Small intestine (tissue), 7 donors: ENCODE results near the gene AKR1A1. TPM values are rescaled to one million over a fixed set of nuclear protein-coding genes. Genes with fewer than 3 reads are reported as not detected.
A peak's percentile ranks its signal among the peaks of the same experiment; 100 is the strongest.

ENCODE experiments used
- DNase-seq, 2 donors: peaks; one replicate each; pipeline versions ENCODE4 v3.0.0 to v3.0.0-alpha.2; 2013
- FAIRE-seq: peaks from 2 replicates; lab custom pipeline; 2012; peaks lifted over from hg19 to GRCh38; lab: Jason Lieb, UNC
- H3K27ac ChIP-seq, 3 donors: one replicate each; pipeline ENCODE4 v1.5.1; 2013; ENCODE audit warnings: low read length in 2 of 3, mild to moderate bottlenecking in 2 of 3, control low read depth in 1 of 3, inconsistent platforms in 1 of 3, low read depth in 1 of 3, moderate library complexity in 1 of 3
- H3K27me3 ChIP-seq, 3 donors: one replicate each; pipeline ENCODE4 v1.6.1; 2013; ENCODE audit warnings: low read length in 3 of 3, inconsistent platforms in 1 of 3; ENCODE audit not compliant: control insufficient read depth in 3 of 3, insufficient read depth in 3 of 3
- H3K36me3 ChIP-seq, 3 donors: one replicate each; pipeline ENCODE4 v1.6.1; 2013; ENCODE audit warnings: low read length in 3 of 3, inconsistent platforms in 1 of 3, low read depth in 1 of 3, mild to moderate bottlenecking in 1 of 3, moderate library complexity in 1 of 3; ENCODE audit not compliant: control insufficient read depth in 3 of 3, insufficient read depth in 2 of 3
- H3K4me1 ChIP-seq, 3 donors: one replicate each; pipeline ENCODE4 v1.6.1; 2013; ENCODE audit warnings: low read length in 2 of 3, inconsistent platforms in 1 of 3, low read depth in 1 of 3, mild to moderate bottlenecking in 1 of 3, moderate library complexity in 1 of 3; ENCODE audit not compliant: control insufficient read depth in 3 of 3, insufficient read depth in 2 of 3
- H3K4me3 ChIP-seq, 3 donors: one replicate each; pipeline ENCODE4 v1.5.1; 2013; ENCODE audit warnings: low read length in 3 of 3, control low read depth in 1 of 3, inconsistent platforms in 1 of 3, low read depth in 1 of 3, mild to moderate bottlenecking in 1 of 3, moderate library complexity in 1 of 3
- H3K9me3 ChIP-seq, 2 donors: one replicate each; pipeline ENCODE4 v1.6.1; 2013; ENCODE audit warnings: low read depth in 1 of 2, low read length in 1 of 2; ENCODE audit not compliant: control insufficient read depth in 2 of 2, insufficient read depth in 1 of 2
- WGBS, 3 donors: extraction: QIAGEN DNeasy Blood & Tissue Kit; methylation state at CpG; one replicate each; pipeline ENCODE4 v1.1.7; 2013; 5-methylcytosine and 5-hydroxymethylcytosine counted together
- polyA plus RNA-seq, 4 donors: library from polyadenylated mRNA; stranded (reverse) in 3 of 4; unstranded in 1 of 4; fragments of 200-250 nt in 3 of 4; fragments of 120-200 nt in 1 of 4; gene quantifications; one replicate each; pipeline versions ENCODE4 v1.2.1 to v1.2.3, GENCODE V29; 2013
- donor health status: healthy with polysubstance abuse.
- donor health status: control.
- donor health status: control.
- donor health status: Bipolar disorder and iron deficiency.
- donor health status: healthy.

Gene AKR1A1
- polyA plus RNA-seq, 4 donors, result 241 to 636 (median 313) TPM

GRCh38 chr1:45569571-45569961 is 18.9 kb downstream of the AKR1A1 start:
- 43 to 54% (median 47%) methylated on average over 4 of the region's 4 CpGs for WGBS, 3 donors
- Histone ChIP-seq H3K27ac (no peak overlapping the region), H3K27me3 (no peaks in the 10 kb centered on the region), H3K9me3 (no peaks in the 10 kb centered on the region), H3K4me1 (peaks cover 0 to 5% (median 0%) of the 10 kb centered on the region in 3 donors), H3K36me3 (peaks cover 9 to 60% (median 12%) of the 10 kb centered on the region in 3 donors), H3K4me3 (no peak overlapping the region)
- FAIRE-seq (no peak), DNase-seq (no peak)

- Histone ChIP-seq H3K36me3 (peaks cover 9 to 60% (median 12%) of the 10 kb centered on the region in 3 donors), H3K4me3 (no peak overlapping the region), H3K9me3 (no peaks in the 10 kb centered on the region), H3K27me3 (no peaks in the 10 kb centered on the region), H3K4me1 (peaks cover 0 to 5% (median 0%) of the 10 kb centered on the region in 3 donors), H3K27ac (no peak overlapping the region)
- DNase-seq (peak; percentile 76 to 81), FAIRE-seq (no peak)
- WGBS, 3 donors, result 12 to 15% (median 15%) methylated on average over 8 of the region's 8 CpGs
Observed at GRCh38 chr1:45569962-45570581, 19.4 kb downstream of the AKR1A1 start.

GRCh38 chr1:45570631-45571030 is 20.0 kb downstream of the AKR1A1 start:
- H3K4me1 ChIP-seq, result peaks cover 0 to 5% (median 0%) of the 10 kb centered on the region in 3 donors
- no peaks in the 10 kb centered on the region for H3K9me3 ChIP-seq
- DNase-seq (no peak), FAIRE-seq (no peak)
- no peaks in the 10 kb centered on the region for H3K27me3 ChIP-seq
- no peak overlapping the region for H3K27ac ChIP-seq
- no peak overlapping the region for H3K4me3 ChIP-seq
- 81 to 86% (median 84%) methylated on average over 4 of the region's 4 CpGs for WGBS, 3 donors
- H3K36me3 ChIP-seq, result peaks cover 9 to 55% (median 12%) of the 10 kb centered on the region in 3 donors

- Histone ChIP-seq H3K4me3 (no peak overlapping the region), H3K27ac (no peak overlapping the region), H3K9me3 (no peaks in the 10 kb centered on the region), H3K27me3 (no peaks in the 10 kb centered on the region), H3K4me1 (no peaks in the 10 kb centered on the region), H3K36me3 (peaks cover 5 to 29% (median 9%) of the 10 kb centered on the region in 3 donors)
- FAIRE-seq (no peak), DNase-seq (peak in 1 of 2 donors; percentile 19)
- 52 to 66% (median 56%) methylated on average over 3 of the region's 3 CpGs for WGBS, 3 donors
Observed at GRCh38 chr1:45573231-45573804, 22.7 kb downstream of the AKR1A1 start.

GRCh38 chr1:45574105-45574626 is 23.5 kb downstream of the AKR1A1 start:
- Histone ChIP-seq H3K27ac (no peak overlapping the region), H3K9me3 (no peaks in the 10 kb centered on the region), H3K4me1 (no peaks in the 10 kb centered on the region), H3K36me3 (peaks cover 4 to 20% (median 6%) of the 10 kb centered on the region in 3 donors), H3K4me3 (no peak overlapping the region), H3K27me3 (no peaks in the 10 kb centered on the region)
- WGBS, 3 donors, result 89 to 93% (median 89%) methylated on average over 7 of the region's 7 CpGs
- DNase-seq, result no peak
- FAIRE-seq, result no peak

GRCh38 chr1:45583264-45583665 is 32.6 kb downstream of the AKR1A1 start:
- H3K4me1 ChIP-seq, result peaks cover 0 to 15% (median 8%) of the 10 kb centered on the region in 3 donors
- H3K27ac ChIP-seq, result peak overlapping the region; percentile 83 to 96 (median 96)
- peaks cover 0 to 3% (median 0%) of the 10 kb centered on the region in 3 donors for H3K36me3 ChIP-seq
- H3K4me3 ChIP-seq, result peak overlapping the region; percentile 61 to 97 (median 86)
- H3K27me3 ChIP-seq, result no peaks in the 10 kb centered on the region
- FAIRE-seq, result no peak
- H3K9me3 ChIP-seq, result no peaks in the 10 kb centered on the region
- peak; percentile 98 for DNase-seq
- WGBS, 3 donors, result 0% methylated on average over 19 of the region's 19 CpGs

GRCh38 chr1:45583666-45584350 is 33.2 kb downstream of the AKR1A1 start, which contains the start of gene NASP:
NASP (plus strand) TSS chr1:45584041; CDS start chr1:45584147, 106 bp downstream.
- Histone ChIP-seq H3K4me1 (peaks cover 0 to 15% (median 8%) of the 10 kb centered on the region in 3 donors), H3K4me3 (peak within 1 kb of the TSS; percentile 61 to 97 (median 86)), H3K36me3 (peaks cover 0 to 3% (median 0%) of the 10 kb centered on the region in 3 donors), H3K27ac (peak within 1 kb of the TSS; percentile 83 to 96 (median 96)), H3K27me3 (no peaks in the 10 kb centered on the region), H3K9me3 (no peaks in the 10 kb centered on the region)
- DNase-seq (peak; percentile 88 to 95), FAIRE-seq (no peak)
- WGBS, 3 donors, result 0% methylated on average over 37 to 40 of the region's 41 CpGs
